GM21576 (cell line): ENCODE results near the gene PKMYT1.
"Not testable (repeated sequence)": the region's sequence is repeated elsewhere in the genome, so short reads cannot be mapped to it uniquely, and the experiment has no call there.

Experiments used
- ATAC-seq: cut with Tn5 transposase; IDR thresholded peaks from one replicate; pipeline ENCODE4 v1.9.1; 2021; ENCODE audit warnings: mild to moderate bottlenecking, moderate library complexity; ENCODE audit not compliant: unreplicated experiment

The PKMYT1 gene

DNA sequence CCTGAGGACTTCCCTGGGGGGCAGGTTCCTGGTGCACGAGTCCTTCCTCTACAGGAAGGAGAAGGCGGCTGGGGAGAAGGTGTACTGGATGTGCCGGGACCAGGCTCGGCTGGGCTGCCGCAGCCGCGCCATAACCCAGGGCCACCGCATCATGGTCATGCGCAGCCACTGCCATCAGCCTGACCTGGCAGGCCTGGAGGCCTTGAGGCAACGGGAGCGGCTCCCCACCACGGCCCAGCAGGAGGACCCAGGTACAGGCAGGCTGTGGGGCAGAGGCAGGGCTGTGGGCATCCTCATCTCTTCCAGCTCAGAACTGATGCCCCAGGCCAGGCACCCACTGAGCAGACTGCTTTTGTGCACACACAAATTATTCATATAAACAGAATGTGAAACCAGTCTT is 42.0 kb downstream of the PKMYT1 start:
- no peak for ATAC-seq

- no peak for ATAC-seq
Measured at GRCh38 chr16:2937170-2937569, 43.1 kb downstream of the PKMYT1 start.

DNA sequence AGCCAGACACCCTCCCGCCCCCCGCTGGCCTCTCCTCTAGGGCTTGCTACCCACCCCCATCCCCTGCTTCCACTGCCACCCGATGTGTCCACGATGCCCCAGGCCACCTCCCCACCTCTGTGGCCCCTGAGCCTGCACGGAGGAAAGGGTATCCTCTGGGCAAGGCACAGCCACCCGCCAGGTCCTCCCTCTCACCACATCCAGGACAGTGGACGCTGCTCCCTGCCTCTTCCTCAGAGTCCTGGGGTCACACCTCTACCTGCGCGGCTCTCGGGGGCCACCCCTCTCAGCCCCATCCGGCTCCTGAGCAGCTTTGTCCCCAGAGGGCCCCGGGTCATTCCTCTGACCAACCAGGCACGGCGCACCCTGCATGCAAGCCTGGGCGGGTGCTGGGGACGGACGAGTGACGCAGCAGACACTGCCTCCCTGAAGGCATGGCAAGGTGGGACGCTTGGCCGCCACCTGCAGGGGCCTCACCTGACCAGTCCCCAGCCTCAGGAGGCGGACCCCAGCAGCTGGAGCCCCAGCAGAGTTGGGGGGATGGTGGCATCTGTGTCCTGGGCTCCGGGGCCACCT is 43.7 kb downstream of the PKMYT1 start:
- ATAC-seq, result no peak

GRCh38 chr16:2934450-2934849 is 45.8 kb downstream of the PKMYT1 start:
- no peak for ATAC-seq

GRCh38 chr16:2933701-2934100 is 46.5 kb downstream of the PKMYT1 start:
- no peak for ATAC-seq

- no peak for ATAC-seq
Measured at GRCh38 chr16:2933136-2933535, 47.1 kb downstream of the PKMYT1 start.

GRCh38 chr16:2931231-2931914 is 48.9 kb downstream of the PKMYT1 start:
- not testable (repeated sequence) for ATAC-seq

DNA sequence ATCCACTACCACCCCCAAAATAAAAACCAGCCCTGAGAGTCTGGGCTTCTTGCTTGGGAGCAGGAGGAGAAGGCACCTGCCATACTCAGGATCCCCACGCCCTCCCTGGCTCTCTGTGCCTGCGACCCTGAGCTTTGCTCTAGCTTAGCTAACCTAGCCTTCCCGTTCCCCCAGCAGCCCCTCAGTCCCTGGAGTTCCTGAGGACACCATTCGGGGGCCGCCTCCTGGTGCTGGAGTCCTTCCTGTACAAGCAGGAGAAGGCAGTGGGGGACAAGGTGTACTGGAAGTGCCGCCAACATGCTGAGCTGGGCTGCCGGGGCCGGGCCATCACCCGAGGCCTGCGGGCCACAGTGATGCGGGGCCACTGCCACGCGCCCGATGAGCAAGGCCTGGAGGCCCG is 50.0 kb downstream of the PKMYT1 start:
- no peak for ATAC-seq

- ATAC-seq, result no peak
Measured at GRCh38 chr16:2929693-2930092, 50.6 kb downstream of the PKMYT1 start.

DNA sequence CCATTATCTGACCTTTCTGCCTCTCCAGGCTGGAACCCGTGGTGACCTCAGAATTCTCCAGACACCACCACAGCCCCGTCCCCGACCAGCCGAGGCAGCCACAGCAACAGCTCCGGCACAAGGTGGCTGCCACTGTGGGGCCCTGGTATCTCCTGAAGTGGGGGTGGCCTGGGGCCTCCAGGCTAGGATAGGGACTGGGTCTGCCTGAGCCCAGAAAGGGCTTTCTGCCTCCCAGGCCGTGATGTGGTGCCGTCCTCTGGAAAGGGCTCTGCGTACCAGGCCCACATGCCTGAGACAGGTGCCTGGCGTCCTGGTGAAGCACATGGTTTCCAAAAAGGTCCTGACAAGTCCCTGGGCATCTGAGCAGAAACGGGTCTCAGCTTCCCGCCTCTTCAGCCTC is 51.5 kb downstream of the PKMYT1 start:
- ATAC-seq, result no peak

- ATAC-seq, result not testable (repeated sequence)
Measured at GRCh38 chr16:2928151-2928550, 52.1 kb downstream of the PKMYT1 start.

DNA sequence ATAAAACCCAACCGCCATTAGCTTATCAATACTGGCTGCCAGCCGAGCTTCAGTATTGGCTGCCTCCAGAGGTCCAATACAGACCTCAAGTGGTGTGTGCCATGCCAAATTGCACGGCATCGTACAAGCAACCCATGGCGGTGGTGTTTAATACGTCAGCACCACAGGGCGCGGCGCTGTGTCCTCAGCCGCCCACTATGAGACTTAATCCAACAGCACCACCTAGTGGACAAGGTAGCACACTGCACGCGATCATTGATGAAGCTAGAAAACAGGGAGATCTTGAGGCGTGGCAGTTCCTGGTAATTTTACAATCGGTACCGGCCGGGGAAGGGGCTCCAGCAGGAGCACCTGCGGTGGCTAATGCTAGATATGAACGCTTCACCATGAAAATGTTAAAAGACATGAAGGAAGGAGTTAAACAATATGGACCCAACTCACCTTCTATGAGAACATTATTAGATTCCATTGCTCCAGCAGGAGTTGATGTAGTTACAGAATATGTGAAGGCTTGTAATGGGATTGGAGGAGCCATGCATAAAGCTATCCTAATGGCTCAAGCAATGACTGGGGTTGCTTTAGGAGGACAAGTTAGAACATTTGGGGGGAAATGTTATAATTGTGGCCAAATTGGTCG is 53.1 kb downstream of the PKMYT1 start:
- ATAC-seq, result no peak

DNA sequence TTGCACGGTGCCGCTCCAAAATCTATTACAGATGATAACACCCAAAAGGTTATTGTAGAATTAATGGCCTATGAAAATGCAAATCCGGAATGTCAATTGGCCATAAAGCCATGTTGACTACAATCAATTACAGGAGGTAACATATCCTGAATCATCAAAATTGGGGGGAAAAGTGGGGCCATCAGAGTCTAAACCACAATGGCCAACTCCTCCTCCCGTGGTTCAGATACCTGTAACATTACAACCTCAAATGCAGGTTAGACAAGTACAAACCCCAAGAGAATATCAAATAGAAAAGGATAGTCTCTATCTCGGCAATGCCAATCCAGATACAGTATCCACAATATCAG is 53.6 kb downstream of the PKMYT1 start:
- ATAC-seq, result no peak

GRCh38 chr16:2925951-2926649 is 54.1 kb downstream of the PKMYT1 start:
- no peak for ATAC-seq

DNA sequence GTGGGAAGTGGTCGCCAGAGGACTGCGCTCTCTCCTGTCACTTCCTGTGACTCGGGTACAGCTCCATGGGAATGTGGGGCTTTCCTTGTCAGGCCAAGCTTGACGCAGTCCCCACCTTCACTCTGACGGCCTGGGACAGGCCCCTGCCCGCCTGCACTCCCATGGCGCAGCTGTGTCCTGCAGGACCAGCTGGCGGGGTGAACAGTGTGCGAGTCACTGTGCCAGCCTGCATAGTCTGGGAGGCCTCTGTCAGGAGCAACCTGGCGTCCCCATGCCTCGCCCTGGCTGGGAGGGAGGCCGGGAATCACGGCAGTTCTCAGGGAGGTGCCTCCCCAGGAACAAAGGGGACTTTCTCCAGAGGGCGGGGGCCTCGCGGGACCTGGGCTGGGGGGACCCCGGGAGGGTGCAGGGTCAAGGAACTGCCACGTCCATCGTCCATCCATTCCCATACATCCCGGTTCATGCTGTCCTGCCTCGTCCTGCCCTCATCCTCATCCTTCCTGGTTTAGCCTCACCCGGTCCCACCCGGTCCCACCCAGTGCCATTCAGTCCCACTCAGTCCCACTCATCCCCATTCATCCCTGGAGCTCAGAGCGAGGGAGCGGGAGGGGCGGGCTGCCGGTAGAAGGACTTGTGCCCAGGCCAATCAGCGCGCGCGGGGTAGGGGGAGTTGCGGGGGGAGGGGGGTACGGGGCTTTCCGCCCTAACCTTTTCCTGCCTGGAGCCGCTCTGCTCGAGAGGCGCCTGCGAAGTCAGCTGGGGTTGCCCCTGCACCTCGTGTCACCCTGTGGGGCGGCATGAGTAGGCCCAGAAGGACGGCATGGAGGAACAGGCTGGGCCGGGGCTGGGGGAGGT is 55.1 kb downstream of the PKMYT1 start:
- no peak for ATAC-seq

DNA sequence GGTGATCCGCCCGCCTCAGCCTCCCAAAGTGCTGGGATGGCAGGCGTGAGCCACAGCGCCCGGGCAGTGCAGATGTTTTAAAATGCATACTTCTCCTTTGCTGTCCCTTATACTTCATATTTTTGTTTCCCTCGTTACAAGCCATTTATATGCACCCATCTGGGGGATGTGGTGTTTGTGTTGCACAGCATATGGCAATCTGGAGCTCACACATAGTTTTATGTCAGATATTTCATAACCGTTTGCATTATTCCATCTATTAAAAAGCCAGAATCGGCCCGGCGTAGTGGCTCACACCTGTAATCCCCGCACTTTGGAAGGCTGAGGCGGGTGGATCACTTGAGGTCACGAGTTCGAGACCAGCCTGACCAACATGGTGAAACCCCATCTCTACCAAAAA is 56.8 kb downstream of the PKMYT1 start:
- no peak for ATAC-seq
